Activated T-cell treated with anti-CD3 and anti-CD28 coated beads, Interleukin-2, amount 50 U/mL, for 72 hours (primary cell): ENCODE data around the gene FAM110C. TPM values are rescaled to one million over a fixed set of nuclear protein-coding genes. Genes with fewer than 3 reads are reported as not detected.
A peak's percentile ranks its signal among the peaks of the same experiment; 100 is the strongest.
"Not testable (repeated sequence)": the region's sequence is repeated elsewhere in the genome, so short reads cannot be mapped to it uniquely, and the experiment has no call there.

Source experiments
- ATAC-seq, 2 donors: fragments of 150-1000 bp; cut with Tn5 transposase; replicated peaks in 1 of 2; 2 replicates each; pipeline ENCODE4 v1.10.0; 2021; ENCODE audit warnings: moderate library complexity in 2 of 2, mild to moderate bottlenecking in 1 of 2
- DNase-seq, 2 donors: peaks; one replicate each; pipeline ENCODE4 v3.0.0; 2021 to 2022; ENCODE audit warnings: mixed read lengths in 1 of 2
- H3K27ac Mint-ChIP-seq: one replicate; pipeline ENCODE4 v1.8.0; 2022; ENCODE audit warnings: mild to moderate bottlenecking, moderate library complexity, mixed read lengths
- H3K27me3 Mint-ChIP-seq: one replicate; pipeline ENCODE4 v1.8.0; 2022; ENCODE audit warnings: low read depth, mixed read lengths
- H3K36me3 Mint-ChIP-seq, 2 donors: one replicate each; pipeline ENCODE4 v1.8.0; 2022; ENCODE audit warnings: mixed read lengths in 2 of 2, mild to moderate bottlenecking in 1 of 2; ENCODE audit not compliant: insufficient read depth in 2 of 2
- H3K4me1 Mint-ChIP-seq: one replicate; pipeline ENCODE4 v1.8.0; 2022; ENCODE audit warnings: low read depth, mixed read lengths
- H3K4me3 Mint-ChIP-seq, 2 donors: one replicate each; pipeline ENCODE4 v1.8.0; 2022; ENCODE audit warnings: mild to moderate bottlenecking in 2 of 2, mixed read lengths in 2 of 2, moderate library complexity in 2 of 2
- H3K9me3 Mint-ChIP-seq, 2 donors: one replicate each; pipeline ENCODE4 v1.8.0; 2022; ENCODE audit warnings: mixed read lengths in 2 of 2
- total RNA-seq, 2 donors: library from RNA; stranded (reverse); gene quantifications; one replicate each; pipeline ENCODE4 v1.2.3, GENCODE V29; 2022

FAM110C gene
- total RNA-seq, 2 donors from 2014 or later = 0.72 to 2.0 TPM

GRCh38 chr2:15916-16315, 30.4 kb downstream of the FAM110C start:
- peaks cover 22% of the 10 kb centered on the region for H3K27me3 Mint-ChIP-seq
- H3K4me3 Mint-ChIP-seq, H3K36me3 Mint-ChIP-seq, ATAC-seq, DNase-seq, H3K9me3 Mint-ChIP-seq, H3K4me1 Mint-ChIP-seq, H3K27ac Mint-ChIP-seq: not testable (repeated sequence)

DNA sequence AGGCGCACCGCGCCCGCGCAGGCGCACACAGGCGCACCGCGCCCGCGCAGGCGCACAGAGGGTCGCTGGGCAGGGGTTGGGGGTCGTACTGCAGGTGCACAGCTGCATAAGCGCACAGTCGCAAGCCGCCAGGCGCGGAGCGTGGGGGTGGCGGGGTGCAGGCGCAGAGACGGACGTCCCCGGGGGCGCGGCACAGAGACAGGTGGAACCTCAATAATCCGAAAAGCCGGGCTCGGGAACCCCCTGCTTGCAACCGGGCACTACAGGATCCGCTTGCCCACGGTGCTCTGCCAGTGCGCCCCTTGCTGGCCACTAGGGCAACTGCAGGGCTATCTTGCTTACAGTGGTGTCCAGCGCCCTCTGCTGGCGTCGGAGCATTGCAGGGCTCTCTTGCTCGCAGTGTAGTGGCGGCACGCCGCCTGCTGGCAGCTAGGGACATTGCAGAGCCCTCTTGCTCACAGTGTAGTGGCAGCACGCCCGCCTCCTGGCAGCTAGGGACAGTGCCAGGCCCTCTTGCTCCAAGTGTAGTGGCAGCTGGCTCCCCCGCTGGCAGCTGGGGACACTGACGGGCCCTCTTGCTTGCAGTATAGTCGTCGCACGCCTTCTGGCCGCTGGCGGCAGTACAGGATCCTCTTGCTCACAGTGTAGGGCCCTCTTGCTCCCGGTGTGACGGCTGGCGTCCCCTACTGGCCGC, 34.9 kb downstream of the FAM110C start:
- Mint-ChIP-seq H3K27me3 (peaks cover 22% of the 10 kb centered on the region), H3K27ac (no peak overlapping the region), H3K36me3 (no peaks in the 10 kb centered on the region)

DNA sequence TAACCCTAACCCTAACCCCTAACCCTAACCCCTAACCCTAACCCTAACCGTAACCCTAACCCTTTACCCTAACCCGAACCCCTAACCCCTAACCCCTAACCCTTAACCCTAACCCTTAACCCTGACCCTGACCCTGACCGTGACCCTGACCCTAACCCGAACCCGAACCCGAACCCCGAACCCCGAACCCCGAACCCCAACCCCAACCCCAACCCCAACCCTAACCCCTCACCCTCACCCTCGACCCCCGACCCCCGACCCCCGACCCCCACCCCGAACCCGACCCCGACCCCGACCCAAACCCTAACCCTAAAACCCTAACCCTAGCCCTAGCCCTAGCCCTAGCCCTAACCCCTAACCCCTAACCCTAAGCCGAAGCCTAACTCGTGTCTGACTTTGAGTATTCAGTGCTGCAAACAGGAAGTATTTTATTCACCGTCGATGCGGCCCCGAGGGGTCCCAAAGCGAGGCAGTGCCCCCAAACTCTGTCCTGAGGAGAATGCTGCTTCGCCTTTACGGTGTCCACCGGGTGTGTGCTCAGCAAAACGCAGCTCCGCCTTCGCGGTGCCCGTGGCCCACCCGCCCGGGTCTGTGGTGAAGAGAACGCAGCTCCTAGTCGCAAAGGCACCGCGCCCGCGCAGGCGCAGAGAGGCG, 36.0 kb downstream of the FAM110C start:
- H3K36me3 Mint-ChIP-seq = no peaks in the 10 kb centered on the region
- DNase-seq (no peak), ATAC-seq (no peak)
- no peaks in the 10 kb centered on the region for H3K9me3 Mint-ChIP-seq
- no peaks in the 10 kb centered on the region for H3K4me1 Mint-ChIP-seq
- peaks cover 14% of the 10 kb centered on the region for H3K27me3 Mint-ChIP-seq
- H3K4me3 Mint-ChIP-seq = no peak overlapping the region
- H3K27ac Mint-ChIP-seq = no peak overlapping the region

More for the DNA sequence above, 34.9 kb downstream of the FAM110C start:
- DNase-seq (peak; percentile 78), ATAC-seq (peak; percentile 77 to 81)
- Mint-ChIP-seq H3K9me3 (no peaks in the 10 kb centered on the region), H3K4me1 (peaks cover 5% of the 10 kb centered on the region), H3K4me3 (no peak overlapping the region)

Other genes starting within 250 kb of the FAM110C start
- 10 to 100 TPM; 31.6 to 37.8 TPM for gene SH3YL1, start 217.5 kb upstream of the FAM110C start, total RNA-seq
- 100 to 1,000 TPM; 141 to 163 TPM for gene ACP1, start 218.4 kb upstream of the FAM110C start, total RNA-seq
- under 1 TPM; 0.36 to 0.60 TPM for gene ALKAL2, start 241.6 kb upstream of the FAM110C start, total RNA-seq